Measurements from ENCODE around the gene CYTH4.

CYTH4 gene

DNA sequence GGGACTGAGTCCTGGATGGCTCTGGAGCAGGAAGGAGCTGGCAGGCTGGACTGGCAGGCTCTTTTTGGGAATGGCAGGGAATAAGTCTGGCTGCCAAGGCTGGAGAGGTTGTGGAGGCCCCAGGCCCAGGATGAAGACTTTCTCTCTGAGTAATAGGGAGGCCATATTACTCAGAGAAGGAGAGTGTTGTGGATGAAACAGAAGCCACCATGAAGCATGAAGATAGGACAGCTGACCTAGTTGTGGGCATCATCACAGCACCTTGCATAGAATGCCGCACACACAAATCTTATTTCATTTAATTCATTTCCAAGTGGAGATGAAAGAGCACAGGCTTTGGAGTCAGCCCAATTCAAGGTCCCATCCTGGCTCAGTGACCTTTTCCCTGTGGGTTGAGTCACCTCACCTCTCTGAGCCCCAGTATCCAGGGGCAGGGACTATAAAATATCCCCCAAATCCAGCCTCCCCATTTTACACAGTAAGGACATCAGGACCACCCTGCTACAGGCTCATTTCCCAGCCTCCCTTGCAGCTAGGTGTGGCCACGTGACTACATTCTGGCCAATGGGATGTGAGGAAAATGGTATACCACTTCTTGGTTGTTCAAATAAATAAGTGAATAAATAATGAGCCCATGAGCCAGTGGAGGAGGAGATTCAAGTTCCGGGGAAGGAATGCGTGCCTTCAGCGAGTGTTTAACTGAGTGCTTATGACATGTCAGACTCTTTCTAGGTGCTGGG lies 9.4 kb downstream of the CYTH4 start:
- no peak for DNase-seq

DNA sequence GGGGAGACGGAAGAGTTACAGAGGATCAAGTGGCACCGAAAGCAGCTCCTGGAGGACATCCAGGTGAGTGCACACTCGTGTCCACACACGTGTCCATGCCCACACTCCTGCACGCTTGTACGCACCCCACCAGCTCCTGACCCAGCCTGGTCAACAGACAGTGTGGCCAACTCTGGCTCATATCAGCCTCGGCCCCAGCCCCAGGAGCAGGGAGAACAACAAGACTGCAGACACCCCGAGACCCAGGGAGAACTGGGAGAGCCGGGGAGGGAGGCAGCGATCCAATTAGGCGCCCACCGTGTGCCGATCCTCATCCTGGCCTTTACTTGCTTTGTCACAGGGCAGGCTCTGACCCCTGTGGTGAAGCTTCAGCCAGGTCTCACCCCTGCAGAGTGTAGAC lies 10.3 kb downstream of the CYTH4 start:
- no peak for DNase-seq

DNA sequence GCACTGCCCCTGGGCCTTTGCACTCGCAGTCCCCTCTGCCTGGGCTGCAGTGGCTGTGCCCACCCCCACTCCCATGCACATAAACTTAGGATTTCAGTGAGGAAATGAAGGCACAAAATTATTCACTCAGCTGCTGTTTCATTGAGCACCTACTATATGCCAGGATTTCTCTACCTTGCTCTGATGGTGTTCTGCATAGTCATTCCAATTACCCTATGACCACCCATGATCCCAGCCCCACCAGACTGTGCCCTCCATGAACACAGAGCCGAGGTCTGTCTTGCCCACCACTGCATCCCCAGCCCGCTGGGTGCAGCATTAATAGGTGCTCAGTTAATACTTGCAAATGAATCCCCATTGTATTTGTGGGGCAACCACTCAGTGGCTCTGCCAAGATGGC lies 10.9 kb downstream of the CYTH4 start:
- no peak for DNase-seq

DNA sequence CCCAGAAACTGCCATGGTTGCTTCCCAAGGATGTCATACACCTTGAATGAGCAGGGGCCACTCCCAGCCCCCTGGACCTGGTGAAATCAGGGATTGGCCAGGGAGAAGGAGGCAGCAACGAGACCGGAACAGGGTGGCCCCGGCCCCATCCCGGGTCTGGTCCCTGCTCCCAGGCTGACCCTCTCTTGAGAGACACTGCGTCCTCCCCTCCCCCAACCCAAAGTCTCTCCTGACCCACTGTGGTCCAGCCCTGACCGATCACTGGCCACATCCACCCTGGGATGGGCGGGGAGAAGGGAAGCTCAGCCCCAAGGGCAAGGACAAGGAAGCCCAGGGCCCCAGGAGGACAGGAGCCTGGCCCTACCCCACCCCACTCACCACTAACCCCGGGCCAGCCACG lies 12.4 kb downstream of the CYTH4 start:
- DNase-seq, result no peak

DNA sequence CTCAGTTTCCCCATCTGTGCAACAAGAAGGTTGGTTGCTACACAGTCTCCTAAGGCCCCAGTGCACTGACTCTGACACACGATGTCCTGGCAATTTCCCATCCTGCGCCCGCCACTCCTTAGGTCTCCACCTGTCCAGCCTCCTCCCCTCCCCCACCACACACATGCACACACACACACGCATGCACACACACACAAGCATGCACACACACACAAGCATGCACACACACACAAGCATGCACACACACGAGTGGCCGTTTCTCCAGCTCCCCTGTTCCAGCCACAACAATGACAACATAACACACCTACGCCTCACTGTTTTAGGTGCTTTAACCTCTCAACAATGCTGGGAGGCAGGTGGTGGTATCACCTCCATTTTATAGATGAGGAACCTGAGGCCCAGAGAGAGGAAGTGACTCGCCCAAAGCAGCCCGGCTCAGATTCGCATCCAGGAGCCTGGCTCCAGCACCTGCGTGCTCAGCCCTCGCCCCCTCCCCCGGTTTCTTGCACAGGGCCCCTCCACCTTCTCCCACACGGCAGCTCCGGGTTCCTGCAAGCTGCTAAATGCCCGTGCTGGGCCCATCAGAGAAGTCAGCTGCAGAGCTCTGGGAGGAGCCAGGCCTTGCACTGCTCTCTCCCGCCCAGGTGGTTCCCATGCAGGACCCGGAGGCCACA lies 13.0 kb downstream of the CYTH4 start:
- no peak for DNase-seq

DNA sequence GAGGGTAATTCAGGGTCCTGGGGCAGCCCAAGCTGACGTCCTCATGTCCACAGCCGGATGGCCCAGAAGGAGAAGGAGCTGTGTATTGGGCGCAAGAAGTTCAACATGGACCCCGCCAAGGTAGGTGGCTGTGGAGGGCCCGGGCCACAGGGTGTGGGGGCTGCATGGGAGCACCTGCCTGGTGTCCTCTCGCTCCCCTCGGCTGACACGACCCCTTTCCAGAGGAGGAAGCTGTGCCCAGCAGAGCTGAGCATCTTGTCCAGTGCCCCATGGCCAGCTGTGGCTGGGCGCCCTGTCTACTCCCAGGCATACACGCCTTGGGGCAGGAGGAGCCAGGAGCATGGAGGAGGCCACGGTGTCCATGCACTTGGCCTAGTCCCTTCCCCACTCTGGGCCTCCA lies 13.6 kb downstream of the CYTH4 start:
- DNase-seq, result no peak

DNA sequence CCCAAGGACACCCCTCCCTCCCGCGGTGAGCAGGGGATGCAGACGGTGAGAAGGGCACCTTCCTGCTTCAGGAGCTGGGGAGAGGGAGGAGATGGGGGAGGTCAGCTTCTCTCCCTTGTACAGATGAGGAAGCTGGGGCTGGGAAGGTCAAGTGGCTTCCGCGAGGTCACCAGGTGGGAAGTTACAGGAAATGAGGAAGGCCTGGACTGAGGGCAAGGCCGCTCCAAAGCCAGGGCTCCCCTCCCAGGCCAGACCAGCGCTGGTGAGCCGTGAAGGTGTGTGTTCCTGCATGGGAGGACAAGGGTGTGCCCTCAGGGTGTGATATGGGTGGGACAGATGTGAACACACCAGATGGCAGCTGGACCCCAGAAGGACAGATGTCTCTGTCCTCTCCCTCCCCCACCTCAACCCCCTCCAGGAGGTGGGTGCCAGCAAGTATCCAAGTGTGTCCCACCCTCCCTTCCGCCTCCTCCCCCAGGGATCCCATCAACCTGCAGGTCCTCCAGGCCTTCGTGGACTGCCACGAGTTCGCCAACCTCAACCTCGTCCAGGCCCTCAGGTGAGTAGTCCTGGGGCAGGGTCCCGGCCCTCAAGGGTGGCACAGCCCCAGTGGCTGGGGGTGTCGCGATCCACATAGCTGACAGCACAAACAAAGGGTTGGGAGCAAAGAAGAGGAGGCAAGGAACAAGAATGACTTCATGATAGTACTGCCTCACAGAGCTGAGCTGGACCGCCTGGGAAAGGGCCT lies 16.6 kb downstream of the CYTH4 start:
- DNase-seq, result no peak

DNA sequence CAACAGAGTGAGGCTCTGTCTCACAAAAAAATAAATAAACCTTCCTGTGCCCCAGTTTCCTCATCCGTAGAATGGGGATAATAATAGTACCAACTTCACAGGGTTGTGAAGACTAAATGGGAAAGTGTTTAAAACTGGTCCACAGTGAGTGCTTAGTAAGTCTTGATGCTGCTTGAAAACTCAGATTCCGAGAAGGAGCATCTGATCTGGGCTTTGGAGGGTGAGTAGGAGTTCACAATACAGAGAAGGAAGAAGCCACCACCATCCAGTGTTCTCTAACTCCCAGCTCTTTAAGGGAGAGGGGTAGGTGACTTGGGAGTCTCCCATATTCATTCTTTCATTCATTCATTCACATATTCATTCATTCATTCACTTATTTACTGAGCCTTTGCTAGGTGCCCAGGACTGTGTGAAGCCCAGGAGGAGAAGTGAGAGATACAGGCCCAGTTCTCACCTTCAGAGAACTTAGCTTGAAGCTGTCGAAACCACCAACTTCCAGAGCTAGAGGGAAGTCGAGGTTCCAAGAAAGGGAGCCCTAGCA lies 17.7 kb downstream of the CYTH4 start:
- DNase-seq, result no peak

DNA sequence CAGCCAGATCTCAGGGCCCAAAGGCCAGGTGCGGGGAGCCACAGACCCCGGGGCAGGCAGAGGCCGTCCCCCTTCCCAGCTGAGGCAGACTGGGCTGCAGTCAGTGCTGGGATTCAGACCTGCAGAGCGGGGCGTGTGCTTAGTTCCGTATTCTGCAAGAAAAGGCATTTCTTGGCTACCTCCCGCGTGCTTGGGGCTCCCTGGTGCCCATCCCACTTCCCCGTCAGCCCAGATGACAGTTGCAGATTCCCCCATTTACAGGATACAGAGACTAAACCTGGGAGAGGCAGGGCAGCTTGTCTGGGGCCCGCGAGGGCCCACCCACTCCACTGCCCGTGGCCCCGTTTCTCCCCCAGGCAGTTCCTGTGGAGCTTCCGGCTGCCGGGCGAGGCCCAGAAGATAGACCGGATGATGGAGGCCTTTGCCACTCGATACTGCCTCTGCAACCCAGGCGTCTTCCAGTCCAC lies 18.3 kb downstream of the CYTH4 start:
- DNase-seq, result no peak

DNA sequence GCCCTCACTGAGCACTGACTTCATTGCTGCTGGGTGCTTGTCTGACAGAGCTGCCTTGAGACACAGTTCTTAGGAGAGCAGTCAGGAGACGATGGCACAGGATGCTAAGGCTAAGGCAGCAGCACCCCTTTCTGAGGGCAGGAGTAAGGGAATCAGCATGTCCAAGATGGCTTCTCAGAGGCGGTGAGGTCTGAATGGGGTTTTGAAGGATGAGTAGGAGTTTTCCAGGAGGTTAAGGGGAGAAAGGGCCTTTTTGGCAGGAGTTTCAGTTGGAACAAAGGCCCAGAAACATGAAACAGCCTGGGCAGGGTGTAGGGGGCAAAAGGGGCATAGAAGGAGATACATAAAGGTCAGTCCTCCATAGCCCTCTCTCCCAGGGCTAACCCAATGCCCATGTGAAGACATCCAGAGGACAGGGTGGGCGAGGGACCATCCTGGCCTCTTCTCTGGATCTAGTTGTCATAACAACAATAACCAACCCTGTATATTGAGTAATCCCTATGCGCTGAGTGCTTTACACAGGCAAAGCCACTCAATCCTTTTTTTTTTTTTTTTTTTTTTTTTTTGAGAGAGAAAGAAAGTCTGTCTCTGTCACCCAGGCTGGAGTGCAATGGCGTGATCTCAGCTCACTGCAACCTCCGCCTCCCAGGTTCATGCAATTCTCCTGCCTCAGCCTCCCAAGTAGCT lies 19.0 kb downstream of the CYTH4 start:
- DNase-seq, result no peak

DNA sequence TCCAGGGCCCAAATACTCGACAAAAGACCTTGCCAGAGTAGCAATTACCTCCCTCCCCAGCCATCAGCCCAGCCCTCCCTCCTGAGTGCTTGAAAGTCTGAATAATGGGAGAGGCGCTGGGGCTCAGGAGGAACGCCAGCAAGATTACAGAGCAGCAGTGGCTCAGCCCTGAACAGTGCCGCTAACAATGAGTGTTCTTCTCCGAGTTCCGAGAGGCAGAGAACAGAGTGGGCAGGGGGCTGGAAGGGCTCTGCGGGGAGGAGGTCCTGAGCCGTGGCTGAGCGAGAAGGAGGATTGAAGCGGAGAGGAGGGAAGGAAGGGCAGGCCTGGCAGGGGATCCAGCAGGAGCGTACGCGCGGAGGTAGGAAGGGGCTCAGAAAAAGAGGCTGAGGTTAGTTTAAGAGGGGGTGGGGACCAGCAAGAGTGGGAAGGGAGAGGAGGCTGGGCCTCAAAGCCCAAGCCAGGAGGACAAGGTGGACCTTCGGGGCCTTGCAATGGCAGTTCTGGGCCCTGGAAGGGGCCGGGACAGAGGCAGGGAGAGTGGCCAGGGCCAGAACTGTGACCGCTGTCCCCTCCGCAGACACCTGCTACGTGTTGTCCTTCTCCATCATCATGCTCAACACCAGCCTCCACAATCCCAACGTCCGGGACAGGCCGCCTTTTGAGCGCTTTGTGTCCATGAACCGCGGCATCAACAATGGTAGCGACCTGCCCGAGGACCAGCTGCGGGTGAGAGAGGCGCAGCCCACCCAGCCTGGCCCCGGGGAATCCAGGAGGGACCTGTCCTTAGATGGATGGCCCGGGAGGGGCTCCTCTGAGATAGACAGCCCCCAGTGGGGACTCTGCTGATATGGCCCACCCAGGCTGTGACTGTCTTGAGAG lies 20.6 kb downstream of the CYTH4 start:
- DNase-seq, result no peak

DNA sequence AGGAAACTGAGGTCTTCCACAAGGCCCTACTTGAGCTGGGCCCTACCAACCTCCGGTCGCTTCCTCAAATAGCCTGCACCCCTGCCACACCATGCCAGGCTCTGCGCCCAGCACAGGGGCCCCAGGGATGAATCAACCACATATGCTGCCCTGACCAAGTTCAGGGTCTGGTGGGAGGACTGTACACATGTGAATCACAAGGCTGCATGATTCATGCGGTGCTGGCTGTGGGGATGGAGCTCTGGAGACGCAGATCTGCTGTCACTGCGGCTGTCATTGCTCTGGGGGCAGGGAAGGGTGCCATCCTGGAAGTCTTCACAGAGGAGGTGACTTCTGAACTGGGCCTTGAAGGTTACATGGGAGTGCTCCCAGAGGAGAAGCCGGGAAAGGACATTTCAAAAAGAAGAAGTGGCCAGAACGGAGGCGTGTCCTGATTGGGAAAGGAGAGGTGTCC lies 21.5 kb downstream of the CYTH4 start:
- no peak for DNase-seq

DNA sequence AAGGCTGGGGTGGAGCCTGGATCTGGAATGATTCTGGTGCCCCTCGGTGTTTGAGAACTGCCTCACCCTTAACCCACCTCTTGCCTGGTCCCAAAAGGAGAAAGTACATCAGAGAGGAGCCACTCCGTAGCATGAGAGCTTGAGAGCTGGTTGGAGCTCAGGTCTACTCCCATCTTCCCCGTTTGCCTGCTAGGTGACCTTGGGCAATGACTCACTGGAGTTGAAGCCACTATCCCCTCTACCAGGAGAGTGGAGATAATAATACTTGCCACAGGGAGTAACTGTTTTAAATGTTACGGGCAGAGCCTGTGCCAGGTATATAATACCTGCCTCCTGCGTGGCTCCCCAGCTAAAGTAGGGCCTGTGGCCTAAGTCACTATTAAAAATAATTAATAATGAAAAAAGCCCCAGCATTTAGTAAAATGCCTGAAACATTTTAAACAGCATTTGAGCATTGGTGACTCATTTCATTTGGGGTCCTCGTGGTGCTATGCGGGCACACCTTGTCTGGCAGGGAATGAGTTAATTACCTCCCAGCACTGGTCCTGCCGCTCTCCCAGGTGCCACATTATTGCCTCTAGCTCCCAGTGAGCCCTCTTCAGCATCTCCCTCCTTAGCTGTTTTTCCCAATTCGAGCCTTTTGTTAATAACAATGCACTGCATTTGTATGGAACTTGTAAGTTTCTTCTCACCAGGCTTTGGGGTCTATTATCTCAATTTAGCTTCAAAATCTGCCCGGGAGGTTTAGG lies 22.5 kb downstream of the CYTH4 start:
- DNase-seq, result no peak

DNA sequence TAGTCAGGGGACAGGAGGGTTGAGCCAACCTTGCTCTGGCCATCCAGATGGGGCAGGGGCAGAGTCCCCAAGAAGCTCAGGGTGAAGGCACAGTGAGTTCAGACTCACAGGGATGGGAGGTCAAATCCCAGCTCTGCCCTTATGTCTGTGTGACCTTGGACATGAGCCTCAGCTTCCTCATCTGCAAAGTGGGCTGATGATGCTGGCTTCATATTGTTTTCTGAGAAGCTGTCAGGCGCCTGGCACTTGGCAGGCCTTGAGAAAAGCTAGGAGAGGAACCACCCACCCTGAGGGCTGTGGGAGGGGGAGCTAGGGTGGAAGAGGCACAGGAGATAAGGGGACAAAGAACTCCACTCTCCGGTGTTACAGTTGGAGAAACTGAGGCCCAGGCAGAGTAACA lies 23.6 kb downstream of the CYTH4 start:
- DNase-seq, result no peak

DNA sequence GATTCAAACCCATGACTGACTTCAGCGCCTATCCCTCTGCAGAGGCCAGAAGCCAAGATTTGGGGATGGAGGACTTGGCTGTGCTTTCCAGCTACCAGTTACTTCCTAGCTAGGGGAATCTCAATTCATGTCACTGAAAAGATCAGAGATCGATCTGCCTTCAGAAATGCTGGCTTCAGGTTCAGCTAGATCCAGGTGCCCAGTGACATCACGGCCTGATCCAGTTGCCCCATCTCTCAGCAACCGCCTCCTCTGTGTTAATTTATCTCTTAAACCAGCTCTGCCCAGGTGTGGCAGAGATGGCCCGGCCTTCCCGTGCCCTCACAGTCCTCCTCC lies 24.2 kb downstream of the CYTH4 start:
- no peak for DNase-seq

DNA sequence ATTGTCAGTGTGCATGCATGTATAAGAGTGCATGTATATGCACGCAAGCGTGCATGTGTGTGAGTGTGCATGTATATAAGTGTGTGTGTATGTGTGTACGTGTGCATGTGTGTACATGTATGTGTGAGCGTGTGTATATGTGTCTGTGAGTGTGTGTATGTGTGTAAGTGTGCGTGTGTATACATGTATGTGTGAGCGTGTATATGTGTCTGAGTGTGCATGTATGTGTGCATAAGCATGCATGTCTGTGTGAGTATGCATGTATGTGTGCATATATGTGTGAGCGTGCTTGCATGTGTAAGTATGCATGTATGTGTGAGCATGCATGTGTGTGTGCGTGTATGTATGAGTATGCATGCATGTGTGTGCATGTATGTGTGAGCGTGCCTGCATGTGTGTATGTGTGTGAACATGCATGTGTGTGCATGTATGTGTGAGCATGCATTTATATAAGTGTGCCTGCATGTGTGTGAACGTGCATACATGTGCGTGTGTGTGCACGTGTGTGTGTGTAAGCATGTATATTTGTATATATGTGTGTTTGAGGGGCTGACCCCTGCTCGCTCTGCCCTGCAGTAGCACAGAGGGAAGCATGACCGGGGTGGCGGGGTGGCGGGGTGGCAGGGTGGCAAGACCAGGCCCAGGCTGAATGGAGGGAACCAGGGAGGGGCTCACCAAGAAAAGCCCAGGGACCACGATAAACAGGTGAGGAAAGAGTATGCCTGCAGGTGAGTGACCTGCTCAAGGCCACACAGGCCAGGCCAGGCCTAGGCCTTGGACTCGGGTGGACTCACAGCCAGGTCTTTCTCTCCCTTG lies 26.3 kb downstream of the CYTH4 start:
- no peak for DNase-seq

DNA sequence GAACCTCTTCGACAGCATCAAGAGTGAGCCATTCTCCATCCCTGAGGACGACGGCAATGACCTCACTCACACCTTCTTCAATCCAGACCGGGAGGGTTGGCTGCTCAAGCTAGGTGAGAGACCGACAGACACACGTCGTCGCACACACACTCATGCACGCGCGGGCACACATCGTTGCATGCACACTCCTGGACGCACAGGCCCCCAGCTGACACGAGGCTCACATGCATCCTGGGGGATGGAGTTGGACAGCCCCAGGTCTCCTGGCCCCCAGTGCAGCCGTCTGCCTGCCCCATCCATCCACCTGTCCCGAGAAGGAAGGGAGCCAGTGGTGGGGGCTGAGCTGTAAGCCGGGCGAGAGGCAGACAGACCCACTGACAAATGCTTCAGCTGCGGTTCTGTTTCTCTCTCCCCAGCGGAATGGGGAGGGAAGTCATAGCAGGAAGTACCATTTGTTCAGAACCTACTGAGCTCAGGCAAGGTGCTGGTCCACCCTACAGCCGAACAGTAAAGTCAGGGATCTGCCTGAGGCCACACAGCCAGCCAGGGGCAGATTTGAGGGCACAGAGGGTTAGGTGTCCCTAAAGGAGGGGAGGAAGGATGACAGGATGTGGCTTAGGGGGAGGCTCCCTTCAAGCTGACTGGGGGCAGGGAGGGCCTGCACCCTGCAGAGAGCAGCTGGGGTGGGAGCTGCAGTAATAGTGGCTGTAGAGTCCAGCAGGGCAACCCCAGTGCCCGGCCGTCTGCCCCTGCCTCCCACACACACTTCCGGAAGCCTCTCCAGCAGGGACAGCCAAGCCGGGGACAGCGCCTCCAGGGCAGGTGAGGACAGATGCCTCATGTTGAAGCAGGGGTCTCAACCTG lies 27.1 kb downstream of the CYTH4 start:
- no peak for DNase-seq

DNA sequence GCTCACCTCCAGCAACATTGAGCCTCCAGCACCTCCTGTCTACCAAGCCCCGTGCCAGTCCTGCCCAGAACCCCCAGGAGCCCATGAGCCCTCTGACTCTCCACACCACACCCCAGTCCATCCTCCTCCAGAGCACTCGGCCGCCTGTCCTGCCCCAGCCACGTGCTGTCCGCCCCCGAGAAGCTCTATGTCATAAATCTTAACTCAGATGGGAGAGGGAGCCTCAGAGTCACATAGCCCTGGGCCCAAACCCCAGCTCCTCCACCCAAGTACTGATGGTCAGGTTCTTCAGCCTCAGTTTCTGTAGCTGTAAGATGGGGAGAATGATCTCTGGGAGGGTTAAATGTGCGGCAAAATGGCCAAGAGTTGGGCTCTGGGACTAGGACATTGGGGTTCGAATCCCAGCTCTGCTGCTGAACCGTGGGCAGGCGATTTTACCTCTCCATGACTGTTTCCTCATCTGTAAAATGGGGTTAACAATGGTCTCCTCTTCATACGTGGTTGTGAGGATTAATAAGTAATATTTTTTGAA lies 27.8 kb downstream of the CYTH4 start:
- no peak for DNase-seq

All from retina (tissue), 1 donor.